Activated naive CD8-positive, alpha-beta T cell treated with anti-CD3 and anti-CD28 coated beads, Interleukin-2, amount 50 U/mL, for 24 hours (primary cell): ENCODE measurements around the gene ZNF750.

Experiments
- ATAC-seq: fragments of 150-1000 bp; cut with Tn5 transposase; one replicate; pipeline ENCODE4 v1.10.0; 2021
- DNase-seq: peaks from one replicate; pipeline ENCODE4 v3.0.0; 2021
- H3K27ac Mint-ChIP-seq: one replicate; pipeline ENCODE4 v1.8.0; 2021; ENCODE audit warnings: mild to moderate bottlenecking, mixed read lengths
- H3K27me3 Mint-ChIP-seq: one replicate; pipeline ENCODE4 v1.8.0; 2021; ENCODE audit warnings: mixed read lengths
- H3K36me3 Mint-ChIP-seq: one replicate; pipeline ENCODE4 v1.8.0; 2021; ENCODE audit warnings: low read depth, mixed read lengths
- H3K4me1 Mint-ChIP-seq: one replicate; pipeline ENCODE4 v1.8.0; 2021; ENCODE audit warnings: mixed read lengths
- H3K4me3 Mint-ChIP-seq: one replicate; pipeline ENCODE4 v1.8.0; 2021; ENCODE audit warnings: mild to moderate bottlenecking, moderate library complexity, mixed read lengths
- H3K9me3 Mint-ChIP-seq: one replicate; pipeline ENCODE4 v1.8.0; 2021; ENCODE audit warnings: mixed read lengths

Gene ZNF750

DNA sequence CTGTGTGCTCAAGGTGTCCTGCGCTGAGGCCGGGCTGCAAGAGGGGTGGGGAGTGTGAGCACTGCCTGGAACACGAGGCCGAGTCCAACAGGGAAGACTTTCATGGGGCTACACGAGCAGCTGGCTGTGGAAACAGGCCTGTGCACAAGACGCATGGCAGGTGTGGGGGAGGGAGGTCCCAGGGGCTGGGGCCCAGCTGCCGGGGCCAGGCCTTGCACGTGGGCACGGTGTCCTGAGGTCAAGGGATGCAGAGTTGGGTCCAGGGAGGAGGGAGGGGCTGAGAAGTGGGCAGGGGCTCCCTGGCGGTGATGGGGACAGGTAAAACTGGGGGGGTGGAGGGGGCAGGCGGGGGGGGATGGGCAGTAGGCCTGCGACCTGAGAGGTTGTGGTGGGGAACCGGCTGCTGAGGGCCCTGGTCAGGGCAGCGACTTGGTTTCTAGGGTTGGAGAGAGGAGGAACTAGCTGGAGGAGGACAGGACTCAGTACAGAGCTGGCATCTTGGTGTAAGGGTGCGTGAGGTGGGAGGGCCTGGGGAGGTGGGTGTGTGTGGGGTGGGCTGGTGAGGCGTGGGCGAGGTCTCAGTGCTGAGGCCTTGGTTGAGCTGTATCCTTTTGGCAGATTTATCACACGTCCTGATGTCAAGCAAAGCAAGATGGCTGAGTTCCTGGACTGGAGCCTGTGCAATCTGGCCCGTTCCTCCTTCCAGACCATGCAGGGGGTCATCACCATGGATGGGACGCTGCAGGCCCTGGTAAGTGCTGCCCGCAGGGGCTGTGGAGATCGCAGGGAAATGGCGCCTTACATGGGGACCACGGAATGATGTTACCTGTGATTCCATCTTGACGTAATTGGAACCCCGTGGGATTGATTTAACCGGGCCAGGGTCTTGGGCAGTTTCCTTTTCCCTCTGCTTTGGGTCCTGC lies 58.6 kb downstream of the ZNF750 start:
- no peak for DNase-seq
- H3K36me3 Mint-ChIP-seq, result peaks cover 22% of the 10 kb centered on the region
- H3K9me3 Mint-ChIP-seq, result no peaks in the 10 kb centered on the region
- no peak overlapping the region for H3K4me3 Mint-ChIP-seq
- no peak for ATAC-seq
- H3K27me3 Mint-ChIP-seq, result no peaks in the 10 kb centered on the region
- H3K4me1 Mint-ChIP-seq, result peaks cover 14% of the 10 kb centered on the region
- H3K27ac Mint-ChIP-seq, result no peak overlapping the region

DNA sequence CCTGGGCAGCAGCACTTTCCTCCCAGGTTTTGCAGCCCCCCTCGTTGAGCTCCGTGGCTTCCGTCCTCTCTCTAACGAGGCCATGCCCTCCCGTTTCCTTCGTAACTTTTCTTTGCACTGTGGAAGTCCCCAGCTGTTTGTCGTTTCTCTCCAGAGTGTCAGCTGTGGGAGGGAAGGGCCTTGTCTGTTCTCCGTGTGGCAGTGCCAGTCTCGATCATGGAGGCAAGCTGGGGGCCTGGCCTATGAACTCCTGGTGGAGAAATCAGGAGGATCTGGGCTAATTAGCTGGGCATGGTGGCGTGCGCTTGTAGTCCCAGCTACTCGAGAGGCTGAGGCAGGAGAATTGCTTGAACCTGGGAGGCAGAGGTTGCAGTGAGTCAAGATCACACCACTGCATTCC lies 59.6 kb downstream of the ZNF750 start:
- no peak overlapping the region for H3K4me3 Mint-ChIP-seq
- H3K4me1 Mint-ChIP-seq, result peaks cover 21% of the 10 kb centered on the region
- ATAC-seq (no peak), DNase-seq (no peak)
- no peaks in the 10 kb centered on the region for H3K9me3 Mint-ChIP-seq
- no peaks in the 10 kb centered on the region for H3K27me3 Mint-ChIP-seq
- H3K36me3 Mint-ChIP-seq, result peaks cover 22% of the 10 kb centered on the region
- no peak overlapping the region for H3K27ac Mint-ChIP-seq

DNA sequence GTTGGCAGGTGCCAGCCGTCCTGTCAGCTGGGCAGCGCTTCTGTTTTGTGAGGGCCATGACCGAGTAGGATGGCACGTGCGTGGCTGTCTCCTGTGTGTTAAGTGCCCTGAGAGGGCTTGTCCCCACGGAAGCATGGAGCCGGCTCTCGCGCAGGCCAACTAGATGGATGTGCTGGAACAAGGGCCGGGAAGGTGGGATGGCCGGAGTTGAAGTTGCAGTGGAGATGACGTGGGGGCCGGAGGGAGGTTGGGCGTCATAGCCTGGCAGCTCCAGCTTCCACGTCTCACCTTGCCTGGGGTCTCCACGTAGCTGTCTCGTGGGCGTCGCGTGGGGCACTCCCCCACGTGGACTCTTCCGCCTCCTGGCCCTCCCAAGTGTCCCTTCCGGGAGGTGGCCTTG lies 60.3 kb downstream of the ZNF750 start:
- no peak for DNase-seq
- no peak overlapping the region for H3K4me3 Mint-ChIP-seq
- H3K9me3 Mint-ChIP-seq, result no peaks in the 10 kb centered on the region
- no peaks in the 10 kb centered on the region for H3K27me3 Mint-ChIP-seq
- H3K36me3 Mint-ChIP-seq, result peaks cover 22% of the 10 kb centered on the region
- no peak for ATAC-seq
- peaks cover 27% of the 10 kb centered on the region for H3K4me1 Mint-ChIP-seq
- no peak overlapping the region for H3K27ac Mint-ChIP-seq
